Measurements from ENCODE around the gene PBXIP1. TPM values are rescaled to one million over a fixed set of nuclear protein-coding genes. Genes with fewer than 3 reads are reported as not detected.
A peak's percentile ranks its signal among the peaks of the same experiment; 100 is the strongest.

Gene PBXIP1
- total and polyA plus RNA-seq, 2 of the 13 experiments (the other 11 are each of a cell fraction or from before 2014, with no cell fraction given), result 16.3 to 31.9 TPM

DNA sequence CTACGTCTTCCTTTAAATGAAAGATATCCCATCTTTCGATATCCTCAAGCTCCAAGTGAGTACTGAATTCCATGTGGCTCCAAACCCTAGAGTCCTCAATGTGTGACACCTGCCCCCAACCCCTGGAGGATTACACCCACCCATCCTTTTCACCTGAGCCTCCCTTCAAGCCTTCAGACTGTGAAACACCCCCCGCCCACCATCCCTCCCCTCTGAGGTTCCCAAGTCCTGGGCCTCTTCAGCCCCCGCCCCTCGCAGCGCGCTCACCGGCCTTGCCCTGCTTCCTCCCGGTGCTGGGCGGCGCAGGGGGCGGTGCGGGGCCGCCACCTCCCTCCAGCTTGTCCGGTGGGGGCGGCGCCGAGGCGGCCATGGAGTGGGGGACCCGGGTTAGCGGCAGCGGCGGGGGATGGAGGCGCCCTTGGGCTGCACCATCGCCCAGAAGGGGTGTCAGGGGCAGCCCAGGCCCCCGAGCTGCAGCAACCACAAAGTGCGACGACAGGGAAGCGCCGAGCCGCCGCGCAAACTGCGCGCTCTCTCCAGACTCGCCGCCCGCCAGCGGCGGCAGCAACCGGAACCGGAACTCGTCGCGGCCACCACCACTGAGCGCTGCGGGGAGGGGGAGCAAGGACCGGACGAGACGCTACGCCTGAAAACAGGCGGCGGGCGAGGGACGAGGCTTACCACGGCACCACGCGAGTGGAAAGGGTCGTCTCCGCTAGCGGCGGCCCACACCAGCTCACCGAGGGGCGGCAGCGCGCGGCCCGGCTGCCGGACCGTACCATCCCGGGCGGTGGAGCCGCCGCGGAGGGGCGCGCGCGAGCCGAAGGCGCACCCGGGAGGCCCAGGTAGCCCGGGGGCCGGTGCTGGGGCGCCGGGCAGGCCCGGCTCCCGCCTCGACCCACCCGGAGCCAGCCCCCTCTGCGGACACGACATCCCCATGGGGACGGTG is 5.6 kb upstream of the PBXIP1 start, which contains the start of gene PYGO2 (continued):
- TF ChIP-seq, protein P1, sequence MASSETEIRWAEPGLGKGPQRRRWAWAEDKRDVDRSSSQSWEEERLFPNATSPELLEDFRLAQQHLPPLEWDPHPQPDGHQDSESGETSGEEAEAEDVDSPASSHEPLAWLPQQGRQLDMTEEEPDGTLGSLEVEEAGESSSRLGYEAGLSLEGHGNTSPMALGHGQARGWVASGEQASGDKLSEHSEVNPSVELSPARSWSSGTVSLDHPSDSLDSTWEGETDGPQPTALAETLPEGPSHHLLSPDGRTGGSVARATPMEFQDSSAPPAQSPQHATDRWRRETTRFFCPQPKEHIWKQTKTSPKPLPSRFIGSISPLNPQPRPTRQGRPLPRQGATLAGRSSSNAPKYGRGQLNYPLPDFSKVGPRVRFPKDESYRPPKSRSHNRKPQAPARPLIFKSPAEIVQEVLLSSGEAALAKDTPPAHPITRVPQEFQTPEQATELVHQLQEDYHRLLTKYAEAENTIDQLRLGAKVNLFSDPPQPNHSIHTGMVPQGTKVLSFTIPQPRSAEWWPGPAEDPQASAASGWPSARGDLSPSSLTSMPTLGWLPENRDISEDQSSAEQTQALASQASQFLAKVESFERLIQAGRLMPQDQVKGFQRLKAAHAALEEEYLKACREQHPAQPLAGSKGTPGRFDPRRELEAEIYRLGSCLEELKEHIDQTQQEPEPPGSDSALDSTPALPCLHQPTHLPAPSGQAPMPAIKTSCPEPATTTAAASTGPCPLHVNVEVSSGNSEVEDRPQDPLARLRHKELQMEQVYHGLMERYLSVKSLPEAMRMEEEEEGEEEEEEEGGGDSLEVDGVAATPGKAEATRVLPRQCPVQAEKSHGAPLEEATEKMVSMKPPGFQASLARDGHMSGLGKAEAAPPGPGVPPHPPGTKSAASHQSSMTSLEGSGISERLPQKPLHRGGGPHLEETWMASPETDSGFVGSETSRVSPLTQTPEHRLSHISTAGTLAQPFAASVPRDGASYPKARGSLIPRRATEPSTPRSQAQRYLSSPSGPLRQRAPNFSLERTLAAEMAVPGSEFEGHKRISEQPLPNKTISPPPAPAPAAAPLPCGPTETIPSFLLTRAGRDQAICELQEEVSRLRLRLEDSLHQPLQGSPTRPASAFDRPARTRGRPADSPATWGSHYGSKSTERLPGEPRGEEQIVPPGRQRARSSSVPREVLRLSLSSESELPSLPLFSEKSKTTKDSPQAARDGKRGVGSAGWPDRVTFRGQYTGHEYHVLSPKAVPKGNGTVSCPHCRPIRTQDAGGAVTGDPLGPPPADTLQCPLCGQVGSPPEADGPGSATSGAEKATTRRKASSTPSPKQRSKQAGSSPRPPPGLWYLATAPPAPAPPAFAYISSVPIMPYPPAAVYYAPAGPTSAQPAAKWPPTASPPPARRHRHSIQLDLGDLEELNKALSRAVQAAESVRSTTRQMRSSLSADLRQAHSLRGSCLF (CRISPR knock-in tag; IDR thresholded peaks at IDR 0.05; ENCODE audit: borderline replicate concordance), result 0 out of 2 replicates have a peak, but pooled peaks have one; percentile 66
- peak; percentile 71 for TF ChIP-seq SP2 (CRISPR knock-in tag; IDR thresholded peaks at IDR 0.05)
- TF ChIP-seq, protein P2, sequence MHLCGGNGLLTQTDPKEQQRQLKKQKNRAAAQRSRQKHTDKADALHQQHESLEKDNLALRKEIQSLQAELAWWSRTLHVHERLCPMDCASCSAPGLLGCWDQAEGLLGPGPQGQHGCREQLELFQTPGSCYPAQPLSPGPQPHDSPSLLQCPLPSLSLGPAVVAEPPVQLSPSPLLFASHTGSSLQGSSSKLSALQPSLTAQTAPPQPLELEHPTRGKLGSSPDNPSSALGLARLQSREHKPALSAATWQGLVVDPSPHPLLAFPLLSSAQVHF (CRISPR knock-in tag; IDR thresholded peaks at IDR 0.05), result 0 out of 2 replicates have a peak, but pooled peaks have one; percentile 36
- no peak for TF ChIP-seq MEF2D (CRISPR knock-in tag; IDR thresholded peaks at IDR 0.05)
- TF ChIP-seq, protein P3, sequence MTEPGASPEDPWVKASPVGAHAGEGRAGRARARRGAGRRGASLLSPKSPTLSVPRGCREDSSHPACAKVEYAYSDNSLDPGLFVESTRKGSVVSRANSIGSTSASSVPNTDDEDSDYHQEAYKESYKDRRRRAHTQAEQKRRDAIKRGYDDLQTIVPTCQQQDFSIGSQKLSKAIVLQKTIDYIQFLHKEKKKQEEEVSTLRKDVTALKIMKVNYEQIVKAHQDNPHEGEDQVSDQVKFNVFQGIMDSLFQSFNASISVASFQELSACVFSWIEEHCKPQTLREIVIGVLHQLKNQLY (CRISPR knock-in tag; IDR thresholded peaks at IDR 0.05), result peak; percentile 12; the same call in 1 of the 2 replicates
- peak; percentile 68 for TF ChIP-seq SRSF1 (optimal IDR thresholded peaks at IDR 0.05; ENCODE audit: low read depth, low read length)
- TF ChIP-seq ZNF556 (CRISPR knock-in tag; IDR thresholded peaks at IDR 0.05; ENCODE audit: borderline replicate concordance), result peak; percentile 60; the same call in 1 of the 2 replicates
- peak; percentile 56; the same call in 1 of the 2 replicates for TF ChIP-seq ZFP82 (CRISPR knock-in tag; IDR thresholded peaks at IDR 0.05; ENCODE audit: borderline replicate concordance)
- TF ChIP-seq SRF (IDR thresholded peaks at IDR 0.05; ENCODE audit: low read depth, low read length), result 0 out of 2 replicates have a peak, but pooled peaks have one; percentile 23
- TF ChIP-seq, protein P4, sequence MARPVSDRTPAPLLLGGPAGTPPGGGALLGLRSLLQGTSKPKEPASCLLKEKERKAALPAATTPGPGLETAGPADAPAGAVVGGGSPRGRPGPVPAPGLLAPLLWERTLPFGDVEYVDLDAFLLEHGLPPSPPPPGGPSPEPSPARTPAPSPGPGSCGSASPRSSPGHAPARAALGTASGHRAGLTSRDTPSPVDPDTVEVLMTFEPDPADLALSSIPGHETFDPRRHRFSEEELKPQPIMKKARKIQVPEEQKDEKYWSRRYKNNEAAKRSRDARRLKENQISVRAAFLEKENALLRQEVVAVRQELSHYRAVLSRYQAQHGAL (CRISPR knock-in tag; IDR thresholded peaks at IDR 0.05; ENCODE audit: not compliant biosample characterization), result peak; percentile 52
- no peak; the same call in 1 of the 2 replicates for TF ChIP-seq ZNF605 (CRISPR knock-in tag; IDR thresholded peaks at IDR 0.05)
- TF ChIP-seq ZNF572 (CRISPR knock-in tag; IDR thresholded peaks at IDR 0.05), result peak; percentile 80; the same call in 1 of the 2 replicates
- no peak for TF ChIP-seq NFIB (CRISPR knock-in tag; IDR thresholded peaks at IDR 0.05; ENCODE audit: borderline replicate concordance)
- no peak for TF ChIP-seq HOXA7 (CRISPR knock-in tag; IDR thresholded peaks at IDR 0.05)
- TF ChIP-seq ZNF761 (CRISPR knock-in tag; conservative IDR thresholded peaks at IDR 0.05), result peak; percentile 68; the same call in 1 of the 2 replicates
- no peak for TF ChIP-seq HMG20B (CRISPR knock-in tag; conservative IDR thresholded peaks at IDR 0.05)
- peak; percentile 53 for TF ChIP-seq ZBTB7A (CRISPR knock-in tag; IDR thresholded peaks at IDR 0.05)
- no peak for TF ChIP-seq RFXAP (CRISPR knock-in tag; IDR thresholded peaks at IDR 0.05; ENCODE audit: borderline replicate concordance)
- TF ChIP-seq, protein P5, sequence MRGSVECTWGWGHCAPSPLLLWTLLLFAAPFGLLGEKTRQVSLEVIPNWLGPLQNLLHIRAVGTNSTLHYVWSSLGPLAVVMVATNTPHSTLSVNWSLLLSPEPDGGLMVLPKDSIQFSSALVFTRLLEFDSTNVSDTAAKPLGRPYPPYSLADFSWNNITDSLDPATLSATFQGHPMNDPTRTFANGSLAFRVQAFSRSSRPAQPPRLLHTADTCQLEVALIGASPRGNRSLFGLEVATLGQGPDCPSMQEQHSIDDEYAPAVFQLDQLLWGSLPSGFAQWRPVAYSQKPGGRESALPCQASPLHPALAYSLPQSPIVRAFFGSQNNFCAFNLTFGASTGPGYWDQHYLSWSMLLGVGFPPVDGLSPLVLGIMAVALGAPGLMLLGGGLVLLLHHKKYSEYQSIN (CRISPR knock-in tag; IDR thresholded peaks at IDR 0.05; ENCODE audit: borderline replicate concordance), result no peak
- 0 out of 2 replicates have a peak, but pooled peaks have one; percentile 51 for TF ChIP-seq NPAS2 (CRISPR knock-in tag; IDR thresholded peaks at IDR 0.05; ENCODE audit: borderline replicate concordance)
